Glomerular visceral epithelial cell (primary cell): ENCODE data around the gene MXRA8.
"Not testable (repeated sequence)": the region's sequence is repeated elsewhere in the genome, so short reads cannot be mapped to it uniquely, and the experiment has no call there.

Experiments
- DNase-seq: peaks from one replicate; pipeline ENCODE4 v3.0.0-alpha.2; 2016; ENCODE audit errors: extremely low spot score

Gene MXRA8

GRCh38 chr1:1319646-1319941 is 38.8 kb downstream of the MXRA8 start:
- DNase-seq: no peak

DNA sequence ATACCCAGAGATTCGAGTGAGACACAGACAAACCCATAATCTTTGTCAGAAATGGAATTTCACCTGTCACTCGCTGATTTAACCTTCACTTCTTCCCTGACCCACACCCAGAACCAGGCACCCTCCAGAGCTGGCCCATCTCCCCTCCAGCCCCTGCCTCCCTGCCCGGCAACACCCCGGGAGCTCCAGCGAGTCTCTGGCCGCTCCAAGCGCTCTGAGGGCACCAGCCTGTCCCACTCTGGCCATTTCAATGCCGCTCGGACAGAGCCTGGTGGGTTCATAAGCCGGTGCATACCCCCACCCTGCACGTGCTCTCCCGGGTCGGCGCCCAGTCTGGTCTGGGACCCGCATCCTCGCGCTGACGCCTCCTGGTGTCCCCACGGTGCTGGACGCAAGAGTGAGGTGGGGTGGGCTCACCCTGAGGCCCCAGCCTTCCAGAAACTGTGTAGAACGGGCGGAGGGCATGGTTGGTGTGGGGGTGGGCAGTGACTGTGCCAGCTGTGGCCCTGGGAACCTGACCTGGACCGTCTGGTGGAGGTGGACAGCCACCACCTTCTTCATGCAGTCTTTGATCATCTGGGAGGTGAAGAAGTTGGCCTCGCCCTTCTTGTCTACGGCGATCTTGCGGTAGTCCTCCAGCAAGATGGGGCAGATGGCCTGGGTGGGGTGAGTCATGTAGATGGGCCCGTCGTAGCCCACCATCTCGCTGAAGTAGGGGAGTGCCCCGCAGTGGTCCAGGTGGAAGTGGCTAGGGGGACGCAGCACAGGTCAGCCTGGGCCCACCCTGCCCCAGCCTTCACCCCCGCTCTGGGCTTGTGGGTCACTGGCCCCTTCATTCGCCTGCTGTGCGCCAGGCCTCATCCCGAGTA is 39.3 kb downstream of the MXRA8 start:
- DNase-seq: no peak

GRCh38 chr1:1318131-1318652 is 40.2 kb downstream of the MXRA8 start:
- peak; percentile 90 for DNase-seq

- DNase-seq: no peak
Observed at GRCh38 chr1:1317420-1317819, 40.9 kb downstream of the MXRA8 start.

- not testable (repeated sequence) for DNase-seq
Observed at GRCh38 chr1:1316199-1316598, 42.2 kb downstream of the MXRA8 start.

DNA sequence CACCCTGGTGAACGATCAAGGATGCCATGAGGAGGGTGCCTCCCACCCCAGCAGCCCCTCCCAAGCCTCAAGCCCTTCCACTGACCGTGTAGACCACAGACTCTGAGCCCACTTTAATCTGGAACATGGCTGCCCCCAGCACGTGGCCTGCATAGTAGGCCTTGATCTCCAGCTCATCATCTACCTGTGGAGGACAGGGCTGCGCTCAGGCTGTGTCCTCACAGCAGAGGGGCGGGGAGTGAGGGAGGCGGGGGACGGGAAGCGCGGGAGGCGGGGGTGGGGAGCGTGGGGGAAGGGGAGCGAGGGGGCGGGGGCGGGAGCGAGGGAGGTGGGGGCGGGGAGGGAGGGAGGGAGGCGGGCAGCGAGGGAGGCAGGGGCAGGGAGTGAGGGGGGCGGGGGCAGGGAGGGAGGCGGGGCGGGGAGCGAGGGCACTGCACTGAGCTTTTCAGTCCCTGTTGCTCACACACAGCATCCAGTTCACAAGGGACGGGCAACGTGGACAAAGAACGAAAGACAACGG is 42.9 kb downstream of the MXRA8 start:
- no peak for DNase-seq

DNA sequence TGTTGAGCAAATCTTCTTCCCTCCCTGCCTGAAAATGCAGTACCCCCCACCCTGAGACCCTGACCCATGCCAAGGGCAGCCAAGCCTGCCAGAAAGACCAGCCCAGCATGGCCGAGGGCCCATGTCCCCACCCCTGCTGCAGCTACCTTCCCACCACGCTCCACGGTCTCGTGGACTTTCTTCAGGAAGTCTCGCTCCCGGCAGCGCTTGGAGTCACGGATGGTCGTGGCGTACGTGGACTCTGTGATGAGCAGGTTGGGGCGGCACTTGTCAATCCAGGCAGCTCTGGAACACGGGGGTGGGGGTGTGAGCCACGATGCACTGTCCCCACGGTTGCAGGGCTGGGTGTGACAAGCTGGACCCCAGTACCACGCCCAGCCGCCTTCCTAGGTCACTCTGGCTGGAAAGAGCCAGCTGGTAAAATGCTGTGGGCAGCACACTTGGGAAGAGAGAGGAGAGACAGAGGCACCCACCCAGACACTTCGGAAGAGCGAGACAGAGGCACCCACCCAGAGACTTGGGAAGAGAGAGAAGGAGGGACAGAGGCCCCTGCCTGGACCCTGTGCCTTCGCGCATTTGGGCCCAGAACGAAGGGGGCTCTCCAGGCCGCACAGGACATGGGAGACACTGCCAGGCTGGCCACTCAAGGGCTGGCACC is 43.5 kb downstream of the MXRA8 start:
- no peak for DNase-seq

DNA sequence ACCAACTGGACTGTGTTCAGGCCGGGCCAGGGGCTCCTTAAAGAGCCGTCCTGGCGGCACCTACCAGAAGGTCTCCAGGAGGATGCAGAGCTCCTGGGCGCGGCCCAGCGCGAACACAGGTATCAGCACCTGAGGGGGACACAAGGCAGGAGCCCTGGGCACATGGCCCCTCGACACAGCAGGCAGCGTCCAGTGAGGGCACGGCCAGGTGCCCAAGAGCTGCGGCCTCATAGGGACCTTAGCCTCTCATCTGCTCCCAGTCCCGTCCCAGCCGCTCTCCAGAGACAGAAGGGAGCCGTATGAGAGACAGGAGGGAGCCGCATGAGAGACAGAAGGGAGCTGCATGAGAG is 44.1 kb downstream of the MXRA8 start:
- DNase-seq: no peak

DNA sequence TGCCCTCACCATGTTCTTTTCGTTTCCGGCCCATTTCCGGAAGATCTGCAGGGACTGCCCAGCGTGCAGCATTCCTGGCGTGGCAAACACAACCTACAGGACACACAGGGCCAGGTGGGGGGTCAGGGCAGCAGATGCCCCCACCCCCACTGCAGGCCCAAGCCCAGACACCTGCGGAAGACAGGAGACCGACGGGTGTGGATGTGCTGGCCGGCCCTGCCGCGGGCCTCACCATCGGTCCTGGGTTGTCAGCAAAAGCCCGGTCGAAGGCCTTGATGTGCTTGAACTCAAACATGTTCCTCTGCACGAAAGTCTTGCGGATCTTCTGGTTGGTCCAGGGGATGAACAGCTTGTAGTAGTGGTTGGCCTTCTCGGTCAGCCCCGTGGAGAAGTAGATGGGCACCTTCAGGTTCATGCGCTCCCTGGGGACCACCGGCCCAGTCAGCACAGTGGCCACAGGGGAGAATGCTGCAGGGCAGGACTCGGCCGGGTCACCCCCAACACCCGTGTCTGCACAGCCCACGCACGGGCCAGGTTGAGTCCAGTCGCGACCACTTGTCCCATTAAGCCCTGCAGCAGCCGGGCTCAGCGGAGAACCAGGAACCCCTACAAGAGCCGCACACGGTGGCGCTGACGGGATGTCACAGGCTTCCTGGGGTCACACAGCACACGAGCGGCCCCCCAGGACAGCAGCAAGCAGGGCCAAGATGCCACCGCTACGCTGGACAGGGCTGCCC is 44.7 kb downstream of the MXRA8 start:
- no peak for DNase-seq

DNA sequence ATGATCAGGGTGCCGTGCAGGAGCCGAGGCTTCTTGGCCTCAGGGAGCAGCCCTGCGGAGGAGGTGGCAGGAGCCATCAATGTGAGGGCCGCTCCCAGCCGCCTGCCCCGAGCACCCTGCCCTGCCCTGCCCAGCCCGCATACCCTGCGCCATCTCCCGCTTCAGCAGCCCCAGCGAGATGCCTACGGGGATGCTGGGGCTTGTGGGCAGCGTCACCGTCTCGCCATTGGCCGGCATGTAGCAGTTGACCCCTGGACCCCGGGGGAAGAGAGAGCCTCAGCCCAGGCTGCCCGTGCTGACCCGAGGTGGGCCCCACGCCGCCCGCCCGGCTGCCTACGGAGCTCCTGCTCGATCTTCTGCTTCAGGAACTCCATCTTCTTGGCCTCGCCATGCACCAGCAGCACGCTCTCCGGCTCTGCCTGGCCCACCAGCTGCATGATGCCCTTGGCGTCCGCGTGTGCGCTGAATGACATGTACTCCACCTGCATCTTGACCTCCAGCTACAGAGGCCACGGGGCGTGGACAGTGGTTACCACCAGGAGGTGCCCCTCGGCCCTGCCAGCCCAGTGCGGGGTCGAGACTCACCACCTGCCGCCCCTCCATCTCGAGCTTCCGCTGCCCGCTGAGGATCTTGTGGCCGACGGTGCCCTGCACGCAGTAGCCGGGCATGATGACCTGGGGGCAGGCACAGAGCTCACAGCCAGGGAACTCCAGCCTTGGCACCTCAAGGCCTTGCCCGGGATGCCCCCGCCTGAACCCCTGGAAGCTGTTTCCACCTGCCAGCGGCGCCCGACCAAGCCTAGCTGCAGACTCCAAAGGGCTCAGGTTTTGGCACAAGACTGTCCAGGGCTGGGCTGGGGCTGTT is 45.7 kb downstream of the MXRA8 start:
- DNase-seq: no peak

DNA sequence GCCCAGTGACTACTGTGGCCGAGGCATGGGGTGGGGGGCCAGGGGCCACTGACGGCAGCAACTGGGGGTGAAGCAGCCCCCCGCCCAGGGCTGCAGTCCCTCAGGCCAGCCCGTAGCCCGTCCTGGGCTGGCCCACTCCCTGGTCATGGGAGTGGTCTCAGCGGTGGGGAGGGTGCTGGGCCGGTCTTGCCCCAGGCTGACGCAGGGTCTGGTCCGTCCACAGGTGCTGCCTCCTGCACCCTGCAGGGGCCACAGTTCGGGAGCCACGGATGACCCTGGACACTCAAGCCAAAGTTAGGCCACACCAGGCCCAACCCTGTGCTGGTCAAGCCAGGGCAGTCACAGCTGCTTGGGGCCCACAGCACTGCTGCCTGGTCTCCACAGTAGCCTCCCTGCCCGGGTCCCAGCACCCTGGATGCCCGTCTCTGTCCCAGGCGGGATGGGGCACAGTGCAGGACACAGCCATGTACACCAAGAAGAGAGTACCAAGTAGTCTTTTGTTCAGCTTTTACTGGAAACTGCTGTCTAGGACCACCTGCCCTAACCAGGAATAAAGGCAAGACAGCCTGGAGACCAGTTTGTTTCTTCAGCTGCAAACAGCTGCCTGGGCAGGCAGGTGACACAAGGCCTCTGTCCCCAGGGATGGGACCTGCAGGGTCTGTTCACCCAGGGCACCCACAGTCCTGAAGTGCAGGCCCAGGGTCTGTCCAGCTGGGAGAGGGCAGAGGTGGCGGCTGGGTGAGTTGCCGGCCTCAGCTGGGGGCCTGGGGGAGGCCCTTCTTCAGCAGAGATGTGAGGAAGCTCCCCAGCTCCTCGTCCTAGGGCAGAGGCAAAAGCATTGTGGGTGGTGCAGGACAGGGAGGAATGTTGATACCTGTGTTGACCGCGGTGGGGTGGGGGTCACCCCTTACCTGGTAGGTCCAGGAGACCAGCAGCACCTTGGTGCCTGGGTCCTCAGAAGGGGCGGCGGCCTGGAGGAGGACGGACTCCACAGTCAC is 46.9 kb downstream of the MXRA8 start:
- DNase-seq: no peak

DNA sequence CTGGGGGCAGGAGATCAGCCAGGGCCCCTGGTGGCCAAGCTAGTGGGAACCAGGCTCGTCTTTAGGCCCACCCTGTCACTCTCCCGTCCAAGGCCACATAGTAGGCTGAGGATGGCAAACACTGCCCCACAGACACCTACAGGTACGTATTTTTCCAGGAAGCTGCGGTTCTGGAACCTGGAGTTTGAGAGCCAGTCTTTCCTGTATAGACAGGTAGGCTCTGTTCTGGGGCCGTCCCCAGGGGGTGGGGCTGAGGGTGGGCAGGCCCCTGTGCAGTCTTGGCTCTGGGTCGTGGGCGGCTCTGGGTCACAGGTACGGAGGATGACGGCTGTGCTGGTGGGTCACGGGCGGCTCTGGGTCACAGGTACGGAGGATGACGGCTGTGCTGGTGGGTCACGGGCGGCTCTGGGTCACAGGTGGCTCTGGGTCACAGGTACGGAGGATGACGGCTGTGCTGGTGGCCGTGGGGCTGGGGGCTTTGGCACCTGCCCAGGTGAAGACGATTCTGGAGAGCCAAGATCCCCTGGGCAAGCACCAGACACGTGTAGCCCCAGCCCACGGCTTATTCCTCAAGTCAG is 47.8 kb downstream of the MXRA8 start:
- DNase-seq: no peak

DNA sequence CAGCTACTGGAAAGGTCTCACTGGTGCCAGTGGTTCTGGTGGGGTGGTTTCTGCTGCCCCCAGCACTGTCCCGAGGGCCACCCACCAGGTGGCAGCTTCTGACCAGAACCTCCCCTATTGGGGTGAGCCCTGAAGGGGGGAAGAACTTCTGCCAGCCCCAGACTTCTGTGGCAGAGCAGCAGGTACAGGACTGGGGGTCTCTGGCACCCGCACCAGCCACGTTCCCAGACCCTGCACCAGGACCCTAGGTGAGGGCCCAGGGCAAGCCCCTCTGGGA is 48.3 kb downstream of the MXRA8 start:
- DNase-seq: no peak

DNA sequence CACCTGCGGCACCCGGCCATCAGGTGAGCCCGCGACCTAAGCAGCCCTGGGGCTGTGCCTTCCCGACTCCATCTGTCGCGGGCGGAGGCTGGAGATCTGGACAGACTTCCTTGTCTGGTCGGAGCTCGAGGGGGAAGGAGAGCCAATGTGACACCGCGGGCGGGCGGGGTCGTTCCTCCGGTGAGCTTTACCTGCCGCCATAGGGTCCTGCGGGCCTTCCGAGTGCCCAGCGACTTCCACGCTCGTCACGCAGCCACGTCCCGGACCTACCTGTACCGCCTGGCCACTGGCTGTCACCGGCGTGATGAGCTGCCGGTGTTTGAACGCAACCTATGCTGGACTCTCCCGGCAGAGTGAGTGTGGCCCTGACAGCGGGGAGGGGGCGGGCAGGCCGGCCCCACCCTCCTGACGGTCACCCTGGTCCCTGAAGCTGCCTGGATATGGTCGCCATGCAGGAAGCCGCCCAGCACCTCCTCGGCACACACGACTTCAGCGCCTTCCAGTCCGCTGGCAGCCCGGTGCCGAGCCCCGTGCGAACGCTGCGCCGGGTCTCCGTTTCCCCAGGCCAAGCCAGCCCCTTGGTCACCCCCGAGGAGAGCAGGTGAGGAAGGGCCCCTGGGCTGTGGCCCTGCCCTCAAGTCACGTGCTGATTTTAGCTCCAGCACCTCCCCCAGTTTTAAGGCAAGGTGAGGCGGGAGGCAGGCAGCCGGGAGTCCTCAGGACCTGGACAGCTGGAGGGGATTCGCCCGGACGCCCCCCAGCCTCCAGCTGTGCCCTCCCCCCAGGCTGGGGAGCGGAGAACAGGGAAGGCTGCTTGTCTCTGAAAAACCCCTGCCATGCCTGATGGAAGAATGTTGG is 48.9 kb downstream of the MXRA8 start:
- DNase-seq: peak; percentile 22

DNA sequence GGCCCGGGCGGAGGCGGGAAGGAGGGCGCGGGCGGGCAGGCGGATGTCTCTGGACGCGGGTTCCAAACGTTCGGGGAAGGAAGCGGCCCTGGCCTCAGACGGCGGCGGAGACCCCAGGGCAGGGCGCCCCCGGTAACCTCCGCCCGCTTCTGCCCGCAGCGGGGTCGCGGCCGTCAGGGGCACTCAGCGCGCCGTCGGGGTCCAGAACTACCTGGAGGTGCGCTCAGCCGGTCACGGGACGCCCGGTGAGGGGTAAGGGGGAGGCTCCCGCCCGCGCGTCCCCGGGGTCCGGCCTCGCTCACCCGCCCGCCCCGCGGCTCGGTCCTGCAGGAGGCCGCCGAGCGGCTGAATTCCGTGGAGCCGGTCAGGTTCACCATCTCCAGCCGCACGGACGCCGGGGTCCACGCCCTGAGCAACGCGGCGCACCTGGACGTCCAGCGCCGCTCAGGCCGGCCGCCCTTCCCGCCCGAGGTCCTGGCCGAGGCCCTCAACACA is 49.6 kb downstream of the MXRA8 start:
- no peak for DNase-seq

- DNase-seq: peak; percentile 92
Observed at GRCh38 chr1:1307923-1308755, 50.2 kb downstream of the MXRA8 start, which contains the start of the genes ACAP3 and PUSL1. Gene ACAP3, minus strand, starts transcription at chr1:1307930. Its CDS starts 115 bp downstream, at chr1:1307815. Gene PUSL1, plus strand, starts transcription at chr1:1308597. Its CDS starts 47 bp downstream, at chr1:1308644.

GRCh38 chr1:1307261-1307922 is 51.0 kb downstream of the MXRA8 start:
- DNase-seq: peak; percentile 60
